Measurements from ENCODE around the gene TSPAN18. TPM values are rescaled to one million over a fixed set of nuclear protein-coding genes. Genes with fewer than 3 reads are reported as not detected.

The TSPAN18 gene
- total RNA-seq, 4 donors from 2014 or later: 2.6 to 28.9 (median 4.9) TPM

GRCh38 chr11:44916331-44916730 lies 189.6 kb downstream of the TSPAN18 start:
- no peak for DNase-seq
- 75% methylated on average over 8 of the region's 8 CpGs; no CpG with 5 or more reads in 1 of the 2 donors for WGBS, 2 donors (ENCODE audit: low coverage in 1 of 2)
- intact Hi-C loops (cut with DNase I; ENCODE audit: low total_unique reads): no loop called here
- no peak for TF ChIP-seq POLR2A (IDR thresholded peaks at IDR 0.05)
- Histone ChIP-seq H3K27me3 (no peaks in the 10 kb centered on the region), H3K36me3 (no peaks in the 10 kb centered on the region), H3K27ac (no peak overlapping the region), H3K4me1 (peaks cover 0 to 5% (median 0%) of the 10 kb centered on the region in 4 donors), H3K9me3 (no peaks in the 10 kb centered on the region), H3K4me3 (no peak overlapping the region)
- in situ Hi-C loops (cut with MboI; ENCODE audit: low pct_ligation_motif_present in 1 of 4, low pct_unique_long_range_greater_than_20kb in 1 of 4, low sequenced_read_pairs in 3 of 4): loop anchor here in 3 of 4 donors (10.0 to 25.0 kb wide), 3 partner anchors 204 to 629 kb away; no protein-coding TSS in a partner anchor

- Histone ChIP-seq H3K27ac (no peak overlapping the region), H3K27me3 (no peaks in the 10 kb centered on the region), H3K4me1 (no peaks in the 10 kb centered on the region), H3K36me3 (no peaks in the 10 kb centered on the region), H3K4me3 (no peak overlapping the region), H3K9me3 (no peaks in the 10 kb centered on the region)
- in situ Hi-C loops (cut with MboI; ENCODE audit: low pct_ligation_motif_present in 1 of 4, low pct_unique_long_range_greater_than_20kb in 1 of 4, low sequenced_read_pairs in 3 of 4) (loop anchor here in 3 of 4 donors (10.0 to 25.0 kb wide), 3 partner anchors 205 to 630 kb away; no protein-coding TSS in a partner anchor), intact Hi-C loops (cut with DNase I; ENCODE audit: low total_unique reads) (no loop called here)
- TF ChIP-seq POLR2A (IDR thresholded peaks at IDR 0.05) (no peak), CTCF (IDR thresholded peaks at IDR 0.05) (no peak), EP300 (IDR thresholded peaks at IDR 0.05; ENCODE audit: low read depth) (no peak), POLR2AphosphoS5 (IDR thresholded peaks at IDR 0.05) (no peak)
- no peak for DNase-seq
- WGBS, 2 donors (ENCODE audit: low coverage in 1 of 2): 60 to 78% methylated on average over 1 to 10 of the region's 10 CpGs
Measured at GRCh38 chr11:44916801-44917385, 190.1 kb downstream of the TSPAN18 start.

GRCh38 chr11:44917741-44918140 lies 191.0 kb downstream of the TSPAN18 start:
- H3K27me3 ChIP-seq: no peaks in the 10 kb centered on the region
- no peaks in the 10 kb centered on the region for H3K4me1 ChIP-seq
- in situ Hi-C loops (cut with MboI; ENCODE audit: low pct_ligation_motif_present in 1 of 4, low pct_unique_long_range_greater_than_20kb in 1 of 4, low sequenced_read_pairs in 3 of 4) (loop anchor here in 3 of 4 donors (10.0 to 25.0 kb wide), 3 partner anchors 205 to 630 kb away; no protein-coding TSS in a partner anchor), intact Hi-C loops (cut with DNase I; ENCODE audit: low total_unique reads) (no loop called here)
- no peaks in the 10 kb centered on the region for H3K36me3 ChIP-seq
- 96% methylated on average over 4 of the region's 4 CpGs; no CpG with 5 or more reads in 1 of the 2 donors for WGBS, 2 donors (ENCODE audit: low coverage in 1 of 2)
- DNase-seq: no peak
- TF ChIP-seq EP300 (IDR thresholded peaks at IDR 0.05; ENCODE audit: low read depth) (no peak), CTCF (IDR thresholded peaks at IDR 0.05) (no peak), POLR2A (IDR thresholded peaks at IDR 0.05) (no peak), POLR2AphosphoS5 (IDR thresholded peaks at IDR 0.05) (no peak)
- H3K4me3 ChIP-seq: no peak overlapping the region
- H3K9me3 ChIP-seq: no peaks in the 10 kb centered on the region
- no peak overlapping the region for H3K27ac ChIP-seq

GRCh38 chr11:44920451-44920850 lies 193.7 kb downstream of the TSPAN18 start:
- Histone ChIP-seq H3K36me3 (no peaks in the 10 kb centered on the region), H3K4me1 (no peaks in the 10 kb centered on the region), H3K9me3 (no peaks in the 10 kb centered on the region), H3K27ac (no peak overlapping the region), H3K4me3 (no peak overlapping the region), H3K27me3 (no peaks in the 10 kb centered on the region)
- DNase-seq: no peak
- TF ChIP-seq POLR2AphosphoS5 (IDR thresholded peaks at IDR 0.05) (no peak), CTCF (IDR thresholded peaks at IDR 0.05) (no peak), POLR2A (IDR thresholded peaks at IDR 0.05) (no peak), EP300 (IDR thresholded peaks at IDR 0.05; ENCODE audit: low read depth) (no peak)
- intact Hi-C loops (cut with DNase I; ENCODE audit: low total_unique reads) (no loop called here), in situ Hi-C loops (cut with MboI; ENCODE audit: low pct_ligation_motif_present in 1 of 4, low pct_unique_long_range_greater_than_20kb in 1 of 4, low sequenced_read_pairs in 3 of 4) (loop anchor here in 3 of 4 donors (10.0 to 25.0 kb wide), 3 partner anchors 208 to 633 kb away; no protein-coding TSS in a partner anchor)
- 80% methylated on average over 7 of the region's 7 CpGs; no CpG with 5 or more reads in 1 of the 2 donors for WGBS, 2 donors (ENCODE audit: low coverage in 1 of 2)

All from transverse colon (tissue), 4 donors.